ENCODE results near the gene ZNF117. TPM values are rescaled to one million over a fixed set of nuclear protein-coding genes. Genes with fewer than 3 reads are reported as not detected.
"Not testable (repeated sequence)": the region's sequence is repeated elsewhere in the genome, so short reads cannot be mapped to it uniquely, and the experiment has no call there.

Gene ZNF117
- total and polyA plus RNA-seq, 2 of the 8 experiments (the other 6 are each of a cell fraction or from before 2014, with no cell fraction given), result 2.9 to 13.0 TPM

GRCh38 chr7:64928252-64929187, 62.3 kb downstream of the ZNF117 start:
- H2BK20ac ChIP-seq (ENCODE audit: low read length); H3K27me3 ChIP-seq (replicated peaks in 1 of 4; ENCODE audit: control insufficient read depth in 3 of 4, extremely low read depth in 1 of 4, insufficient read depth in 3 of 4, low read length in 3 of 4); H3K14ac ChIP-seq (ENCODE audit: insufficient read length); POLR2A ChIA-PET (ENCODE audit: partially characterized antibody); CTCF ChIA-PET (ENCODE audit: partially characterized antibody); H2BK12ac ChIP-seq (ENCODE audit: low read depth, low read length); H3K56ac ChIP-seq (replicated peaks; ENCODE audit: insufficient read length, low read depth, low read length); H4K5ac ChIP-seq (ENCODE audit: insufficient read length, low read depth, low read length); H3K4me2 ChIP-seq (ENCODE audit: insufficient read depth in 1 of 2, low read depth in 2 of 2, low read length in 2 of 2); H2BK15ac ChIP-seq (ENCODE audit: low read length); H3K4ac ChIP-seq (replicated peaks; ENCODE audit: insufficient read length, low read depth, low read length); H4K91ac ChIP-seq (replicated peaks; ENCODE audit: insufficient read length, low read length); H2AK5ac ChIP-seq (ENCODE audit: low read depth, low read length); H3K27ac ChIP-seq (ENCODE audit: low read depth, low read length); H2BK5ac ChIP-seq (ENCODE audit: low read depth, low read length); H3K79me1 ChIP-seq (ENCODE audit: low read depth, low read length); FAIRE-seq; H3K4me1 ChIP-seq (replicated peaks in 1 of 4; ENCODE audit: control insufficient read depth in 3 of 4, insufficient read depth in 4 of 4, low read length in 3 of 4); H4K8ac ChIP-seq (ENCODE audit: extremely low read depth, insufficient read depth, low read length); DNase-seq (ENCODE audit: low read depth in 1 of 2, low spot score in 2 of 2); H3K4me3 ChIP-seq (ENCODE audit: extremely low read depth in 1 of 4, insufficient read depth in 2 of 4, low read depth in 3 of 4, low read length in 4 of 4); H4K20me1 ChIP-seq (replicated peaks in 1 of 2; ENCODE audit: control insufficient read depth in 1 of 2, insufficient read depth in 2 of 2, low read length in 2 of 2); H3K9ac ChIP-seq (replicated peaks in 1 of 4; ENCODE audit: extremely low read depth in 1 of 4, low read depth in 3 of 4, low read length in 3 of 4); H2AFZ ChIP-seq (ENCODE audit: low read length); H3K18ac ChIP-seq (ENCODE audit: extremely low read depth, low read length); H3K23ac ChIP-seq (ENCODE audit: insufficient read length); H3K79me2 ChIP-seq (ENCODE audit: control insufficient read depth in 1 of 2, insufficient read depth in 2 of 2, low read length in 2 of 2); H3K23me2 ChIP-seq (ENCODE audit: low read depth, low read length); H2BK120ac ChIP-seq (replicated peaks; ENCODE audit: low read depth, low read length): not testable (repeated sequence)
- 88% methylated on average over 4 of the region's 4 CpGs; no CpG with 5 or more reads in 1 of the 2 experiments for WGBS, 2 experiments (ENCODE audit: extremely low coverage in 1 of 2, insufficient coverage in 1 of 2, insufficient read length in 1 of 2, insufficient replicate concordance in 2 of 2, low coverage in 1 of 2, low lambda C conversion rate in 2 of 2, missing lambda C conversion rate in 1 of 2)
- Histone ChIP-seq H3K36me3 (ENCODE audit: control insufficient read depth in 2 of 4, insufficient read depth in 4 of 4, low read length in 3 of 4) (peaks cover 0 to 59% (median 23%) of the 10 kb centered on the region in 4 experiments; a peak in 6 of 8 replicates), H3K9me3 (ENCODE audit: insufficient read depth in 2 of 2, low read depth in 1 of 2, low read length in 1 of 2) (peaks cover 24 to 29% of the 10 kb centered on the region in 2 experiments)
- TF ChIP-seq ZNF274 (IDR thresholded peaks at IDR 0.05; ENCODE audit: borderline replicate concordance, extremely low read depth, low read length), result peak; percentile 62; the same call in 1 of the 2 replicates

Small RNA genes lying within 50 kb of the gene (small RNA-seq; reads per million reads assigned to genes)
- gene RNU6-1229P (ENCODE audit: insufficient read depth), result not detected

Other genes with a start within 250 kb of the ZNF117 start
- 20.2 and 22.6 TPM in 2 replicates for gene ZNF138, start 196.6 kb downstream of the ZNF117 start, total RNA-seq (2021; fragmentation: NEBNext Ultra II Directional; extraction: Animal tissue kit (Norgen Biotek cat#: 25700))
- gene ZNF138, start 196.6 kb downstream of the ZNF117 start, polyA plus RNA-seq (2011; rRNA removed), result 4.5 and 7.5 TPM in 2 replicates
- 21.2 and 23.2 TPM in 2 replicates for gene ZNF273, start 87.8 kb downstream of the ZNF117 start, total RNA-seq (2021; fragmentation: NEBNext Ultra II Directional; extraction: Animal tissue kit (Norgen Biotek cat#: 25700))
- 4.5 and 6.2 TPM in 2 replicates for gene ZNF273, start 87.8 kb downstream of the ZNF117 start, polyA plus RNA-seq (2011; rRNA removed)
- gene ERV3-1, start 15.7 kb upstream of the ZNF117 start, total RNA-seq (2021; fragmentation: NEBNext Ultra II Directional; extraction: Animal tissue kit (Norgen Biotek cat#: 25700)), result 9.7 and 11.4 TPM in 2 replicates
- gene ERV3-1, start 15.7 kb upstream of the ZNF117 start, polyA plus RNA-seq (2011; rRNA removed), result 8.8 and 9.5 TPM in 2 replicates